HEK293 (cell line): ENCODE data around the gene LAMA2.

Experiments
- CTCF ChIA-PET: fragments of 350-600 bp; formaldehyde crosslinking; extraction: SDS; loops from one replicate; lab custom pipeline; 2021; ENCODE audit warnings: antibody characterized with exemption; lab: Yijun Ruan, JAX
- POLR2A ChIA-PET: fragments of 300-600 bp; formaldehyde crosslinking; extraction: SDS; loops from one replicate; lab custom pipeline; 2020; ENCODE audit warnings: antibody characterized with exemption, inconsistent platforms; lab: Yijun Ruan, JAX
- H3K27ac ChIP-seq: fragments of 200-500 bp; sonication (Bioruptor generic); 2 replicates; pipeline ENCODE4 v1.5.1; 2014; ENCODE audit warnings: low read depth, low read length, control low read depth, inconsistent platforms; ENCODE audit errors: extremely low read depth
- H3K36me3 ChIP-seq, 2 experiments: fragments of 200-500 bp in 1 of 2; sonication (Bioruptor generic) in 1 of 2; 1 replicate in 1 of 2; 2 replicates in 1 of 2; pipeline ENCODE4 v1.5.1; 2014 to 2017; ENCODE audit warnings: inconsistent platforms in 2 of 2, low read length in 2 of 2; ENCODE audit not compliant: control insufficient read depth in 2 of 2, insufficient read depth in 1 of 2
- H3K4me1 ChIP-seq: fragments of 200-500 bp; sonication (Bioruptor generic); 2 replicates; pipeline ENCODE4 v1.5.1; 2014; ENCODE audit warnings: mild to moderate bottlenecking, low read length, inconsistent platforms; ENCODE audit not compliant: control insufficient read depth, insufficient read depth
- H3K4me3 ChIP-seq: 2 replicates; pipeline ENCODE4 v1.5.1; 2011; ENCODE audit warnings: low read depth, mild to moderate bottlenecking, control low read depth, low read length, moderate library complexity
- H3K9me3 ChIP-seq: fragments of 200-500 bp; sonication (Bioruptor generic); 2 replicates; pipeline ENCODE4 v1.5.1; 2014; ENCODE audit warnings: low read depth, low read length, inconsistent platforms; ENCODE audit not compliant: control insufficient read depth, insufficient read depth
- ATF2 ChIP-seq: fragments of 450-650 bp; formaldehyde crosslinking; IDR thresholded peaks from 2 replicates; pipeline ENCODE4 v1.5.1; 2016; ENCODE audit warnings: missing biosample characterization, missing genetic modification characterization, low read depth
- GFI1B ChIP-seq: fragments of 450-650 bp; formaldehyde crosslinking; IDR thresholded peaks from 2 replicates; pipeline ENCODE4 v1.5.1; 2016; ENCODE audit warnings: missing biosample characterization, missing genetic modification characterization
- HOXA7 ChIP-seq: sonication (generic); formaldehyde crosslinking; IDR thresholded peaks from 2 replicates; pipeline ENCODE4 v1.8.1; 2022; ENCODE audit warnings: missing genetic modification reagents, borderline replicate concordance
- HOXD13 ChIP-seq: sonication (generic); formaldehyde crosslinking; IDR thresholded peaks from 2 replicates; pipeline ENCODE4 v1.8.0; 2022; ENCODE audit warnings: missing genetic modification reagents, borderline replicate concordance
- TCF7L2 ChIP-seq: IDR thresholded peaks from 2 replicates; pipeline ENCODE4 v1.6.1; 2011; ENCODE audit warnings: low read depth, mild to moderate bottlenecking, inconsistent platforms, low read length, moderate library complexity, borderline replicate concordance
- WT1 ChIP-seq: fragments of 450-650 bp; formaldehyde crosslinking; IDR thresholded peaks from 2 replicates; pipeline ENCODE4 v1.5.1; 2016; ENCODE audit warnings: missing biosample characterization, missing genetic modification characterization
- YY1 ChIP-seq: fragments of 450-650 bp; formaldehyde crosslinking; IDR thresholded peaks from 2 replicates; pipeline ENCODE4 v1.5.1; 2018; ENCODE audit warnings: missing biosample characterization, missing genetic modification characterization
- ZBTB10 ChIP-seq: fragments of 450-650 bp; formaldehyde crosslinking; IDR thresholded peaks from 2 replicates; pipeline ENCODE4 v1.5.1; 2016; ENCODE audit warnings: missing biosample characterization, missing genetic modification characterization
- ZBTB20 ChIP-seq: fragments of 450-650 bp; formaldehyde crosslinking; IDR thresholded peaks from 2 replicates; pipeline ENCODE4 v1.5.1; 2016; ENCODE audit warnings: missing biosample characterization, missing genetic modification characterization
- ZFP41 ChIP-seq: fragments of 450-650 bp; formaldehyde crosslinking; IDR thresholded peaks from 2 replicates; pipeline ENCODE4 v1.5.1; 2016; ENCODE audit warnings: missing biosample characterization, missing genetic modification characterization, borderline replicate concordance
- ZFP69B ChIP-seq: fragments of 450-650 bp; formaldehyde crosslinking; IDR thresholded peaks from 2 replicates; pipeline ENCODE4 v1.5.1; 2016; ENCODE audit warnings: missing biosample characterization, missing genetic modification characterization
- ZNF169 ChIP-seq: fragments of 450-650 bp; formaldehyde crosslinking; IDR thresholded peaks from 2 replicates; pipeline ENCODE4 v1.5.1; 2016; ENCODE audit warnings: missing biosample characterization, missing genetic modification characterization
- ZNF366 ChIP-seq: fragments of 450-650 bp; formaldehyde crosslinking; conservative IDR thresholded peaks from 2 replicates; pipeline ENCODE4 v1.5.1; 2016; ENCODE audit warnings: missing biosample characterization, missing genetic modification characterization
- ZNF394 ChIP-seq: fragments of 450-650 bp; formaldehyde crosslinking; IDR thresholded peaks from 2 replicates; pipeline ENCODE4 v1.5.1; 2016; ENCODE audit warnings: missing biosample characterization, missing genetic modification characterization, mild to moderate bottlenecking, moderate library complexity, borderline replicate concordance
- ZNF488 ChIP-seq: fragments of 450-650 bp; formaldehyde crosslinking; IDR thresholded peaks from 2 replicates; pipeline ENCODE4 v1.5.1; 2016; ENCODE audit warnings: missing biosample characterization, missing genetic modification characterization
- ZNF549 ChIP-seq: fragments of 450-650 bp; IDR thresholded peaks from 2 replicates; pipeline ENCODE4 v1.5.1; 2018; ENCODE audit warnings: missing biosample characterization, missing genetic modification characterization, mild to moderate bottlenecking, inconsistent platforms, moderate library complexity
- ZNF585B ChIP-seq: fragments of 450-650 bp; formaldehyde crosslinking; IDR thresholded peaks from 2 replicates; pipeline ENCODE4 v1.5.1; 2016; ENCODE audit warnings: missing biosample characterization, missing genetic modification characterization
- ZNF596 ChIP-seq: fragments of 450-650 bp; IDR thresholded peaks from 2 replicates; pipeline ENCODE4 v1.5.0; 2018; ENCODE audit warnings: missing biosample characterization, mild to moderate bottlenecking, missing genetic modification characterization, moderate library complexity
- ZNF629 ChIP-seq: fragments of 450-650 bp; formaldehyde crosslinking; IDR thresholded peaks from 2 replicates; pipeline ENCODE4 v1.5.1; 2017; ENCODE audit warnings: missing biosample characterization, missing genetic modification characterization
- ZNF677 ChIP-seq: fragments of 450-650 bp; IDR thresholded peaks from 2 replicates; pipeline ENCODE4 v1.5.0; 2018; ENCODE audit warnings: missing biosample characterization, mild to moderate bottlenecking, missing genetic modification characterization, moderate library complexity
- ZNF76 ChIP-seq: fragments of 450-650 bp; formaldehyde crosslinking; IDR thresholded peaks from 2 replicates; pipeline ENCODE4; 2016; ENCODE audit warnings: low read depth, missing biosample characterization, missing genetic modification characterization, borderline replicate concordance

LAMA2 gene

GRCh38 chr6:129009851-129010250 lies 126.9 kb downstream of the LAMA2 start:
- TF ChIP-seq ZBTB20 (tag by site-specific recombination) (no peak), HOXA7 (no peak), ATF2 (tag by site-specific recombination) (no peak), ZNF488 (tag by site-specific recombination) (no peak), ZBTB10 (tag by site-specific recombination) (no peak), ZFP41 (tag by site-specific recombination) (no peak), WT1 (tag by site-specific recombination) (no peak), GFI1B (tag by site-specific recombination) (no peak), ZNF76 (tag by site-specific recombination) (no peak), YY1 (tag by site-specific recombination) (no peak), ZNF677 (tag by site-specific recombination) (no peak), ZNF629 (tag by site-specific recombination) (no peak), ZFP69B (tag by site-specific recombination) (no peak), TCF7L2 (no peak), ZNF366 (tag by site-specific recombination) (no peak), ZNF585B (tag by site-specific recombination) (no peak), ZNF394 (tag by site-specific recombination) (no peak), ZNF596 (tag by site-specific recombination) (no peak)
- CTCF ChIA-PET, result no interaction called here
- H3K4me3 ChIP-seq, result no peak overlapping the region
- H3K27ac ChIP-seq, result no peak overlapping the region
- H3K36me3 ChIP-seq, result no peaks in the 10 kb centered on the region
- POLR2A ChIA-PET, result no interaction called here
- H3K4me1 ChIP-seq, result 0 out of 2 replicates have a peak, but pooled peaks cover 2% of the 10 kb centered on the region
- H3K9me3 ChIP-seq, result no peaks in the 10 kb centered on the region

- CTCF ChIA-PET, result interaction anchor here (0.7 kb wide), 1 partner anchor 670 kb away, joined by 3 read pairs; no protein-coding TSS in a partner anchor
- no peaks in the 10 kb centered on the region for H3K36me3 ChIP-seq
- POLR2A ChIA-PET, result no interaction called here
- H3K4me1 ChIP-seq, result peaks cover 5% of the 10 kb centered on the region; the same call in 1 of the 2 replicates
- no peak overlapping the region for H3K27ac ChIP-seq
- no peaks in the 10 kb centered on the region for H3K9me3 ChIP-seq
- TF ChIP-seq ZNF549 (tag by site-specific recombination), result no peak
- no peak for TF ChIP-seq ZNF169 (tag by site-specific recombination)
- TF ChIP-seq HOXD13 (CRISPR knock-in tag), result no peak
- no peak overlapping the region for H3K4me3 ChIP-seq
Observed at GRCh38 chr6:129014302-129014701, 131.4 kb downstream of the LAMA2 start.
